GM21447 (cell line): Measurements from ENCODE around the gene CCDC28B.
A peak's percentile ranks its signal among the peaks of the same experiment; 100 is the strongest.

Experiments used
- ATAC-seq: cut with Tn5 transposase; IDR thresholded peaks from one replicate; pipeline ENCODE4 v1.9.1; 2021; ENCODE audit not compliant: unreplicated experiment

Gene CCDC28B

GRCh38 chr1:32192220-32192948, 8.0 kb upstream of the CCDC28B start:
- ATAC-seq = no peak

- ATAC-seq = no peak
Observed at GRCh38 chr1:32194984-32195383, 5.4 kb upstream of the CCDC28B start.

DNA sequence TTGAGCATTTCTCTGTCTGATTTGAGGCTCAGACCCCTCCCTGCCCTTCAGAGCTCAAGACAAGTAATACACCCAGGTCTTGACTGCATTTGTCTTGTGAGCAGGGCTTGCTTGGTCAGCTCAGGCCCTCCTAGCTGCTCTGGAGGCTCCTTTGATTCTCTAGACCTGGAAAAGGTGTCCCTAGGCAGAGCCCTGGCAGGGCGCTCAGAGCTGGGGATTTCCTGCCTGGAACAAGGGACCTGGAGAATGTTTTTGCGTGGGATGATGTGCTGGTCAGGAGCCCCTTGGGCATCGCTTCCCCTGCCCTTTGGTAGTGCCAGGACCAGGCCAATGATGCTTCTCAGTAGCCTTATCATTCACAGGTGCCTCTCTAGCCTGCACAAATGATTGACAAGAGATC, 4.9 kb upstream of the CCDC28B start:
- no peak for ATAC-seq

DNA sequence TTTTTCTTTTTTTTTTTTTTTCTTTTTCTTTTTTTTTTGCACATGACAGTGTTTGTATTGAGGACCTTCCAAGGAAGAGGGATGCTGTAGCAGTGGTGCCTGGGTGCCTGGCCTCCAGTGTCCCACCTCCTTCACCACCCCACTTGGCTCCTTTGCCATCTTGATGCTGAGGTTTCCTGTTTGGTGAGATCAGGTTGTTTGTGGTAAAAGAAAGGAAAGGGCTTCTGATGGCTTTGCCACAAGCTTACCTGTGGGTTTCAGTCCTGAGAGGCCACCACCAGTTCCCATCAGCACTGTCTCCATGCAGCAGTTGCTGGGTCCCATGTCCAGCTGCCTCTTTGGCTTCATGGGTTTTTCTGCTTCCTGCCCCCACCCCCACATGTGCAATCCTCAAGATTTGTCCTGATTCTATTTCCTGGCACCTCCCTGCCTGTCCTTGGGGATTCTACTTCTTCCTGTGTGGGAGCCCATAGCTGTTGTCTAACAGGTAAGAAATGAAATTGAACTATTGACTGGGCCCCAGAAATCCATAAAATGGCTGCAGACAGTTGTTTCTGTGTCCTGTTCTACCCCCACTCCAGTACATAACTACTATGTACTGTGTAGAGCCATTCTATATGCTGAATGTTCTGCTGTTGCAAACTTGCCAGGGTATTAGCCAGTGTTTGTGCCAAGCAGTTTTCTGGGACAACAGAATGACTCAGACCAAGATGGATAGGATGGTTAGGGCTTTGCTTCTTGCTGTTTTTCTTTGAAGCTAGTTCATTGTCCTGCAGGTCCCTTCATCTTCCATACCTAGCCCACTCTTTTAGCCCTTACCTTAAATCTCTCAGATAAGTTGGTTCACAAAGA, 4.2 kb upstream of the CCDC28B start:
- no peak for ATAC-seq

DNA sequence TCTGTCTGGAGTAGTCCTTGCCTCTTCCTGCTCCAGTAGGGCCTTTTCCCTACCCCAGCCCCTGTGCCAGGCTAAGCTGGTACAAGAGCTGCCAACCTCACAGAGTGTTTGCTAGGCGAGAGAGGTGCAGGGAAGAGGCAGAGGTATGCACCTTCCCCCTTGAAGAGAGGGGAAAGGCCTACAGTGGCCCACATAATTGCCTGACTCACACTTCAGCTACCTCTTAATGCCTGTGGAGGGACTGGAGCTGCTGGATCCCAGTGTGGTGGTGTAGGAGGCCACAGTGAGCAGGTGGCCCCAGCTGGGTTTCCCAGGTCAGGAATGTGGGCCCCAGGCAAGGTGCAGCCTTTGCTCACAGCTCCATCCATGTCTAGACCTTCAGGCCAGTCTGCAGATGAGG, 3.3 kb upstream of the CCDC28B start:
- no peak for ATAC-seq

DNA sequence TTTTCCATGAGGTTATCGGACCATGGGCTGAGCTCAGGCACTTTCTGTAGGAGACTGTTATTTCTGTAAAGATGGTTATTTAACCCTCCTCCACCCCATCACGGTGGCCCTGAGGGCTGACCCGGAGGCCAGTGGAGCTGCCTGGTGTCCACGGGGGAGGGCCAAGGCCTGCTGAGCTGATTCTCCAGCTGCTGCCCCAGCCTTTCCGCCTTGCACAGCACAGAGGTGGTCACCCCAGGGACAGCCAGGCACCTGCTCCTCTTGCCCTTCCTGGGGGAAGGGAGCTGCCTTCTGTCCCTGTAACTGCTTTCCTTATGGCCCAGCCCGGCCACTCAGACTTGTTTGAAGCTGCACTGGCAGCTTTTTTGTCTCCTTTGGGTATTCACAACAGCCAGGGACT, 2.6 kb upstream of the CCDC28B start:
- no peak for ATAC-seq

GRCh38 chr1:32198237-32199042, 2.0 kb upstream of the CCDC28B start:
- ATAC-seq = no peak

DNA sequence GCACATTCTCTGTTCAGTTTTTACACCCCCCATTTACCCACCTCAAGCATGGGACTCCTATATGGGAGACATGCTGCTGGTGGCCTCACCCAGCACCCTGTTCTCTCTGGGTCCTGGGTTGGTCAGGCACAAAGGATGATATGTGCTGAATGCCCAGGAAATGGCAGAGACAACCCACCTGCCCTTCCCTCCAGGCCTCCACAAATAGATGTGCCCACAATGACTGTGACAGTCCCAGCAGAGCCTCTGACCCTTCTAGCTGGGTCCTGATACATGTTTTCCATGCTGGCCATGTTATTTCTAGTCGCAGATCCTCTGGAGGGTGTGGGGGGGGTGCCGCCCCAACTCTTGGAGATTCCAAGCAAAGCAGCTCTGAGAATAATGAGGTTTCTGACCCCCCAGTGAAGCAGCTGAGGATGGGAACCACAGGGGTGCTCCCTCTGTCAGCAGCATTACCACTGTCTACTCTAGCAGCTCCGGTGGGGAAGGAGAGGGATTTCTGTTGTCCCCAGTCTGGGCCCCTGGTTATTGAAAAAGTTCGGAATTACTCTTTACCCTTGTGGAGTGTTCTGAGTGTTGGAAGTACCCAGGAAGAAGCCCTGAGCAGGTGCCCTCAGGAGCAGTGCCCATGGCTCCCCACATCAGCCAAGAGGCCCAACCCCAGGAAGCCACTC, 1.2 kb upstream of the CCDC28B start:
- ATAC-seq = no peak

- ATAC-seq = no peak
Observed at GRCh38 chr1:32199717-32200072, 700 bp upstream of the CCDC28B start.

GRCh38 chr1:32201011-32201855, 838 bp downstream of the CCDC28B start:
- peak; percentile 45 for ATAC-seq

DNA sequence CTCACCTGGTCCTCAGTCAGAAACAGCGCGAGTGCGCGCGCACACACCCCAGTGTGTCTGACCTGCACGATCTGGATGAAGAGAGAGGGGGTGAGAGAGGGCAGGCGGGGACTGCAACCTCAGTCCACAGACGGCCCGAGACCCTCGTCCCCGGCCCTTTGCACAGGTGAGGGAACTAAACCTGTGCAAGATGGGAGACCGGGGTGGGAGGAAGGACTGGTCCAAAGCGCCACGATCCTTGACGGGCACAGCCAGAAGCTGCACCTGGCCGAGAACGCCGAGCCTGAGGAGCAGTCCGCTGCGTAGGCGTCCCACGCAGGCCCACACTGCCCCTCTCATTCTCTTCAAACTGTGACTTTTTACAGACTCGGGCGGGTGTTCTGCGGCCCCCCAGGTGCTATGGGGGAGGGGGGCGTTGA, 4.6 kb downstream of the CCDC28B start:
- no peak for ATAC-seq

DNA sequence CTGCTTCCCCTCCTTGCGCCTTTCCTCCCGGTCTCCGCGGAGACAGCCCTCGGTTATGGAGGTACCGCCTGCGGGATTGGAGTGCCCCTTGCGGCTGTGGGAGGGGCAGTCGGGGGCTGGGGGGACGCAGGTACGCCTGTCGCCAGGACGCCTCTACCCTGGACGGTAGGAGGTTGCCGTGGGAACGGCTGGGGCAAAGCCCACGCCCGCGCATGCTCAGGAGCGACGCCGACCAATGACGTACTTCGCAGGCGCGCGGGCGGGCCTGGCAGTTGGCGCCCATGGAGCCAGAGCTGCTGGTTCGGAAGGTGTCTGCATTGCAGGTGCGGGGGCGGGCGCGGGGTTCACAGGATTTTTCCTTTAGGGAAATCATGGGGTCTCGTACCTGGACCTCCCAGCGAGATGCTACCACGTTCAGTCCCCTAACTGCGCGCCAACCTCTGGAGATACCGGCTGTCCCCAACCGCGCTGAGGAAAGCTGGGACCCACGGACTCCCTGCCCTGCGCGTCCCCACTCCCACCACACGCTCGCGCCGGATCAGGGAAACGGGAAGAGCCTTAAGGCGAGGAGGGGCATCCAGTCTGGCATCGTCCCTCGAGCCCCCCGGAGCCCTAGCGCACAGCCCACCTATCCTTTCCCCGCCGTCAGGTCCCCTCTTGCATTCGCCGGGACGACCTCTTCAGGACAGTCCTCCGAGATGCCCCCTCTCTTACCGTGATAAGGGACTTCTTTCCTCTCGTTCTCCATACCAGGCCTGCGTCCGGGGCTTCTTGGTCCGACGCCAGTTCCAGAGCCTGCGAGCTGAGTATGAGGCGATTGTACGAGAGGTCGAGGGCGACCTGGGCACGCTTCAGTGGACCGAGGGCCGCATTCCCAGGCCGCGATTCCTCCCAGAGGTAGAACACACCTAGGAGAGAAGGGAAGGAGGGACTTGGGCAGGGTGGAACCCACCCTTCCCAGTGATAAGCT, 5.3 kb downstream of the CCDC28B start, which contains the start of gene IQCC:
TSS of gene IQCC (plus strand) at position 271 of the 970 bp plus-strand sequence. CDS start at position 282, 11 bp downstream.
- ATAC-seq = peak; percentile 45

DNA sequence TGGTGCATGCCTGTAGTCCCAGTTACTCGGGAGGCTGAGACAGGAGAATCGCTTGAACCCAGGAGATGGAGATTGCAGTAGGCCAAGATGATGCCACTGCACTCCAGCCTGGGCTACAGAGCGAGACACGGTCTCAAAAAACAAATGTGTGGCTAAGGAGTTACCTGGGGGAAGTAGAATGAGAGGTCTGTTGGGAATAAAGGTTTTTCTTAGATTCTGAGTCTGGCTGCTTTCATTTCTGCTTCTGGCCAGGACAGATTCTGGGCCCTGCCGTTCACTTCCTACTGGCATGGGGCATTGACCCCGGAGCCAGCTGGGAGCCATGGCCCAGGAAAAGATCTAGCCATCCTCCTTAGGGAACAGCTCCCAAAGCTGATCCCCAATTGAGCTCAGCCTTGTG, 8.1 kb downstream of the CCDC28B start:
- ATAC-seq = no peak

- ATAC-seq = no peak
Observed at GRCh38 chr1:32208891-32209328, 8.5 kb downstream of the CCDC28B start, which contains the start of gene DCDC2B. Gene DCDC2B (plus strand): TSS chr1:32209089. CDS start chr1:32209094, 5 bp downstream.

DNA sequence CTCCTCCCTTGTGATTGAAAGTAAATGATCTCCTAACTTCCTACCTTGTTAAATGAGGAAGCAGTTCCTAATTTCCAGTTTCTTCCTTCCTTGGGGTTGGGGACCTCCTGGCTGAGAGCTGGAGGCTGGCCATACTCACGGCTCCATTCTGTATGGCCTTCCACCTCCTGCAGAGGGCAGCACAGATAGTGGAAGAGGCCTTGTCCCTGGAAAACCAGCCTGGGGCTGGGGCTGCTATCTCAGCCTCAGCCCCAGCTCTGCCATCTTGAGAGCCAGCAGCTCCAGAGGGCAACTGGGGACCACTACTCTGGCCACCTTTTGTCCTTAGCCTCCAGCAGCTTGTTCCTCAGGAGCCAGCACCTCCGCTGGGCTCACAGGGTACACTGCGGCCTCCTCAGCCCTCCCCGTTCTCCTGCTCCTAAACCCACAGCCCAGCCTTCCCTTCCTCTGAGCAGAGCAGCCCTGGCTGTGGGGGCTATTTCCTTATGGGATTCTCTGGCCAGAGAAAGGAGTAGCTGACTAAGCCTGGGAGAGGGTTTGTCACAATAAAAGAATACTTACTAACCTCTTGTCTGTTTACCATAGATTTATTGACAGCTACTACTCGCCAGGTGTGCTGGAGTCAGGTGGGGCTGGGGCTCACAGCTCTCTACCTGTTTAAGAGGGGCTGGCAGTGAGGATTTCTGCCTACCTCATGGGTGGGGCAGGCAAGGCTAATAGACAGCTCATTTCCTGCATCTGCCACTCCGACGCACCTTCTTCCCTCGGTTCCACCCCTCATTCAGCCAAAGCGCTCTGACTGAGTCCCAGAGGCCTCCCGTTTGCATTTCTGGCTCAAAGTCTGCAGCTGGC, 15.5 kb downstream of the CCDC28B start:
- no peak for ATAC-seq

- no peak for ATAC-seq
Observed at GRCh38 chr1:32216566-32216965, 16.2 kb downstream of the CCDC28B start.

DNA sequence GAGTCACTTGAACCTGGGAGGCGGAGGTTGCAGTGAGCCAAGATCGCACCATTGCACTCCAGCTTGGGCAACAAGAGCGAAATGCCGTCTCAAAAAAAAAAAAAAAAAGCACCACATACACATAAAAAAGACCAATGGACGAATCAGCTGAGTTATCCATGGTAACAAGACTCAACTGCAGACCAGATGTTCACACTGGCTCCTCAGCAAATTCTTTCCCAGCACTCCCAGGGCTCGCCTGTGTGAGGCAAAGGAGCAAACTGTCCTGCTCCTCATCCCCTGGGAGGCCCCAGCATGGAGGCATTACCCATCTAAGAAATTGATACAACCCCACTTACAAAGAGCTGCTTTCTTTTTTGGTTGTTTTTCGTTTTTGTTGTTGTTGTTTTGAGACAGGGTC, 18.6 kb downstream of the CCDC28B start:
- ATAC-seq = no peak
